Bronchial epithelial cell (primary cell): ENCODE results near the gene ITGA2B. TPM values are rescaled to one million over a fixed set of nuclear protein-coding genes. Genes with fewer than 3 reads are reported as not detected.
A peak's percentile ranks its signal among the peaks of the same experiment; 100 is the strongest.

Experiments
- DNase-seq: peaks from one replicate; pipeline ENCODE4 v3.0.0-alpha.2; 2010; ENCODE audit warnings: low read depth
- FAIRE-seq: peaks from 2 replicates; lab custom pipeline; 2011; peaks lifted over from hg19 to GRCh38; lab: Jason Lieb, UNC
- H3K27me3 ChIP-seq: 2 replicates; pipeline ENCODE4 v1.5.1; 2011; ENCODE audit warnings: low read length; ENCODE audit not compliant: control insufficient read depth, insufficient read depth
- H3K36me3 ChIP-seq: 2 replicates; pipeline ENCODE4 v1.5.1; 2011; ENCODE audit warnings: low read length; ENCODE audit not compliant: control insufficient read depth, insufficient read depth
- H3K4me3 ChIP-seq: 2 replicates; pipeline ENCODE4 v1.5.1; 2011; ENCODE audit warnings: mild to moderate bottlenecking, low read depth, low read length, control low read depth
- CTCF ChIP-seq: IDR thresholded peaks from 2 replicates; pipeline ENCODE4 v1.5.1; 2011; ENCODE audit warnings: mild to moderate bottlenecking, moderate library complexity, low read length, control low read depth, inconsistent platforms; ENCODE audit not compliant: insufficient read depth, severe bottlenecking
- total RNA-seq: library from RNA; depleted of rRNA; stranded (reverse); fragments of >200 nt; gene quantifications from 2 replicates; pipeline ENCODE4 v1.2.1, GENCODE V29; 2014

ITGA2B gene
- total RNA-seq, 1 donor from 2014 or later = not detected

GRCh38 chr17:44424828-44425461, 35.5 kb upstream of the ITGA2B start:
- no peak for DNase-seq
- Histone ChIP-seq H3K4me3 (no peak overlapping the region), H3K27me3 (no peaks in the 10 kb centered on the region), H3K36me3 (peaks cover 4% of the 10 kb centered on the region)
- TF ChIP-seq CTCF = no peak
- FAIRE-seq = no peak

- Histone ChIP-seq H3K36me3 (no peaks in the 10 kb centered on the region), H3K4me3 (no peak overlapping the region), H3K27me3 (no peaks in the 10 kb centered on the region)
- FAIRE-seq = peak; percentile 95
- peak; percentile 98 for DNase-seq
- TF ChIP-seq CTCF = no peak
Measured at GRCh38 chr17:44417553-44417952, 28.1 kb upstream of the ITGA2B start.

- H3K36me3 ChIP-seq = no peaks in the 10 kb centered on the region
- TF ChIP-seq CTCF = no peak
- no peak for FAIRE-seq
Measured at GRCh38 chr17:44416558-44417289, 27.3 kb upstream of the ITGA2B start.

GRCh38 chr17:44414394-44415155, 25.1 kb upstream of the ITGA2B start:
- Histone ChIP-seq H3K36me3 (no peaks in the 10 kb centered on the region), H3K4me3 (no peak overlapping the region), H3K27me3 (no peaks in the 10 kb centered on the region)
- FAIRE-seq (no peak), DNase-seq (no peak)
- TF ChIP-seq CTCF = no peak

More at GRCh38 chr17:44416558-44417289, 27.3 kb upstream of the ITGA2B start:
- Histone ChIP-seq H3K27me3 (no peaks in the 10 kb centered on the region), H3K4me3 (no peak overlapping the region)
- no peak for DNase-seq

GRCh38 chr17:44409309-44410028, 20.0 kb upstream of the ITGA2B start:
- no peak for DNase-seq
- no peaks in the 10 kb centered on the region for H3K36me3 ChIP-seq
- H3K4me3 ChIP-seq = no peak overlapping the region
- TF ChIP-seq CTCF = no peak
- FAIRE-seq = no peak
- H3K27me3 ChIP-seq = no peaks in the 10 kb centered on the region
